Loucy (cell line): ENCODE data around the gene CDH4.

Experiments used
- H2AFZ ChIP-seq: fragments of 200-600 bp; sonication (generic); 2 replicates; pipeline ENCODE4 v1.6.0; 2016; ENCODE audit warnings: antibody characterized with exemption, mild to moderate bottlenecking, low read length, moderate library complexity
- H3F3A ChIP-seq: fragments of 200-600 bp; 2 replicates; pipeline ENCODE4 v1.6.0; 2016; ENCODE audit warnings: antibody characterized with exemption, low read depth, mild to moderate bottlenecking
- H3K27me3 ChIP-seq: fragments of 200-600 bp; sonication (generic); 2 replicates; pipeline ENCODE4 v1.6.1; 2014; ENCODE audit warnings: low read length, mild to moderate bottlenecking; ENCODE audit not compliant: insufficient read depth, poor library complexity, severe bottlenecking
- H3K36me3 ChIP-seq: fragments of 200-600 bp; sonication (generic); 2 replicates; pipeline ENCODE4 v1.6.1; 2016; ENCODE audit warnings: low read length; ENCODE audit not compliant: insufficient read depth
- H3K4me1 ChIP-seq: fragments of 200-600 bp; sonication (generic); 2 replicates; pipeline ENCODE4 v1.5.1; 2014; ENCODE audit warnings: low read length, mild to moderate bottlenecking; ENCODE audit not compliant: insufficient read depth, poor library complexity, severe bottlenecking
- H3K4me2 ChIP-seq: fragments of 200-600 bp; sonication (generic); 2 replicates; pipeline ENCODE4 v1.6.0; 2014; ENCODE audit warnings: antibody characterized with exemption, low read length, low read depth, mild to moderate bottlenecking; ENCODE audit not compliant: poor library complexity, severe bottlenecking
- H3K4me3 ChIP-seq: fragments of 200-600 bp; sonication (generic); 2 replicates; pipeline ENCODE4 v1.5.1; 2014; ENCODE audit warnings: low read length, mild to moderate bottlenecking, mixed read lengths; ENCODE audit not compliant: poor library complexity, severe bottlenecking
- H3K79me2 ChIP-seq: fragments of 200-600 bp; sonication (generic); 2 replicates; pipeline ENCODE4 v1.6.1; 2014; ENCODE audit warnings: low read length; ENCODE audit not compliant: insufficient read depth
- H3K9ac ChIP-seq: fragments of 200-600 bp; sonication (generic); 2 replicates; pipeline ENCODE4 v1.6.0; 2014; ENCODE audit warnings: mild to moderate bottlenecking, low read depth, low read length, moderate library complexity; ENCODE audit not compliant: poor library complexity, severe bottlenecking
- H3K9me2 ChIP-seq: fragments of 200-600 bp; sonication (generic); replicated peaks from 2 replicates; pipeline ENCODE4 v1.6.1; 2016; ENCODE audit warnings: low read depth, low read length, mixed read lengths
- H3K9me3 ChIP-seq: fragments of 200-600 bp; sonication (generic); 2 replicates; pipeline ENCODE4 v1.6.1; 2014; ENCODE audit warnings: mild to moderate bottlenecking, antibody characterized with exemption, low read length, low read depth; ENCODE audit not compliant: insufficient read depth
- H4K20me1 ChIP-seq: fragments of 200-600 bp; sonication (generic); 2 replicates; pipeline ENCODE4 v1.6.0; 2014; ENCODE audit warnings: antibody characterized with exemption, low read length, mild to moderate bottlenecking; ENCODE audit not compliant: insufficient read depth, poor library complexity, severe bottlenecking
- CTCF ChIP-seq: fragments of 200-600 bp; sonication (generic); conservative IDR thresholded peaks from 2 replicates; pipeline ENCODE4 v1.5.1; 2014; ENCODE audit warnings: mild to moderate bottlenecking, antibody characterized with exemption, low read length
- EZH2phosphoT487 ChIP-seq: fragments of 200-600 bp; IDR thresholded peaks from 2 replicates; pipeline ENCODE4 v1.6.1; 2018; ENCODE audit warnings: antibody characterized with exemption, mild to moderate bottlenecking, moderate library complexity, borderline replicate concordance

CDH4 gene

GRCh38 chr20:61878478-61879302, 626.6 kb downstream of the CDH4 start:
- no peak overlapping the region for H3K9ac ChIP-seq
- H3K79me2 ChIP-seq: no peaks in the 10 kb centered on the region
- no peaks in the 10 kb centered on the region for H3K9me2 ChIP-seq
- H2AFZ ChIP-seq: no peak overlapping the region
- H3K4me2 ChIP-seq: no peak overlapping the region
- no peaks in the 10 kb centered on the region for H3K9me3 ChIP-seq
- no peaks in the 10 kb centered on the region for H3K27me3 ChIP-seq
- TF ChIP-seq EZH2phosphoT487 (no peak), CTCF (no peak)
- H3K4me3 ChIP-seq: no peak overlapping the region
- no peaks in the 10 kb centered on the region; the same call in 1 of the 2 replicates for H3K36me3 ChIP-seq
- no peaks in the 10 kb centered on the region for H3F3A ChIP-seq
- no peaks in the 10 kb centered on the region for H4K20me1 ChIP-seq
- H3K4me1 ChIP-seq: no peaks in the 10 kb centered on the region

GRCh38 chr20:61879303-61879620, 627.2 kb downstream of the CDH4 start:
- no peaks in the 10 kb centered on the region for H4K20me1 ChIP-seq
- no peaks in the 10 kb centered on the region for H3K27me3 ChIP-seq
- no peaks in the 10 kb centered on the region for H3F3A ChIP-seq
- H2AFZ ChIP-seq: no peak overlapping the region
- H3K9me3 ChIP-seq: no peaks in the 10 kb centered on the region
- no peaks in the 10 kb centered on the region for H3K79me2 ChIP-seq
- H3K9me2 ChIP-seq: no peaks in the 10 kb centered on the region
- TF ChIP-seq EZH2phosphoT487 (no peak), CTCF (no peak)
- no peaks in the 10 kb centered on the region for H3K4me1 ChIP-seq
- H3K4me2 ChIP-seq: no peak overlapping the region
- no peaks in the 10 kb centered on the region; the same call in 1 of the 2 replicates for H3K36me3 ChIP-seq
- no peak overlapping the region for H3K4me3 ChIP-seq
- H3K9ac ChIP-seq: no peak overlapping the region

GRCh38 chr20:61879694-61880093, 627.6 kb downstream of the CDH4 start:
- Histone ChIP-seq H3K79me2 (no peaks in the 10 kb centered on the region), H3K4me1 (no peaks in the 10 kb centered on the region), H2AFZ (no peak overlapping the region), H3K9ac (no peak overlapping the region), H3F3A (no peaks in the 10 kb centered on the region), H3K27me3 (no peaks in the 10 kb centered on the region), H3K9me3 (no peaks in the 10 kb centered on the region), H3K4me2 (no peak overlapping the region), H3K9me2 (no peaks in the 10 kb centered on the region), H3K36me3 (no peaks in the 10 kb centered on the region; the same call in 1 of the 2 replicates), H3K4me3 (no peak overlapping the region), H4K20me1 (no peaks in the 10 kb centered on the region)
- TF ChIP-seq EZH2phosphoT487 (no peak), CTCF (no peak)
